Measurements from ENCODE around the gene STRIP2.
"Not testable (repeated sequence)": the region's sequence is repeated elsewhere in the genome, so short reads cannot be mapped to it uniquely, and the experiment has no call there.

The STRIP2 gene

DNA sequence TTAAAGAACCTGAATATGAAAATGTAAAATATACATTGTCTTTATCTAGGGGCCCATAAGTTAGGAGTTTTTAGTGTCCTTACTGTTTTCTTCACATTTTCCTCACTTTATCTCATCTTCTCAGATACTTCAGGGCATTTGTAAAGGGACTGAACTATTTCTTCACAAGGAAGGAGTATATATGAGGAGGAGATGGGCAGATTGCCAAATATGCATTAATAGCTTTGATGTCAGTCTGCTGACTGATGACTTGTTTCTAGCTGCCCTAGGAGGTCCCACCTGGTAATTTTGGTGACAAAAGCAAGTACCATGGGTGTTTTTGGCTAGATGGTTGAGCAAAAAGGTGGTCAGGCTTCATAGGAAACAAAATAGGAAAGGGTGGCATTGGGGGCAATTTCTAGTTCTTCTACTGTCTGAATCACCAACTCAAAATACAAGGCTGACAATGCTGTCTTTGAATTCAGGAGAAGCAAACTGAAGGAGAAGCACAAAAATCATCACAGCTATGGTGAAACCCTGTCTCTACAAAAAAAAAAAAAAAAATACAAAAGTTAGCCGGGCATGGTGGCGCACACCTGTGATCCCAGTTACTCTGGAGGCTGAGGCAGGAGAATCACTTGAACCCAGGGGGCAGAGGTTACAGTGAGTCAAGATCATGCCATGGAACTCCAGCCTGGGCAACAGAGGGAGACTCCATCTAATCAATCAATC is 10.4 kb upstream of the STRIP2 start:
- DNase-seq: peak; percentile 18

DNA sequence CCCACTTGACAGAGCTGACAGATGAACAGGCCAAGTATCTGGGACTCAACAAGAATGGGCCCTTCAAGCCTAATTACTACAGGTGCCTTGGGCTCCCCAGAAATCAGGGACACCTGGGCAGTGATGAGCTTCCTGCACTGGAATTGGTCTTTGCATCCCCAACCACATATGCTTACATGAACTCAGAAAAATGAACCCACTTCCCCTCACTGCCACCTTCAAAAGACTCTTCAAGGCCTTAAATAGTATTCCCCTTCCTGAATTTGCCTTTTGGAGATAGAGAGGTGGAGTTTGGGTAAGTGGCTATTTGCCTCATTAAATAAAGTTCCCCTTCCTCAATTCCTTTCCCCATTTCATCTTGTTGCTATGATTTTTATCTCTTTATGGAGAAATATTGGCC is 7.8 kb upstream of the STRIP2 start:
- no peak for DNase-seq

DNA sequence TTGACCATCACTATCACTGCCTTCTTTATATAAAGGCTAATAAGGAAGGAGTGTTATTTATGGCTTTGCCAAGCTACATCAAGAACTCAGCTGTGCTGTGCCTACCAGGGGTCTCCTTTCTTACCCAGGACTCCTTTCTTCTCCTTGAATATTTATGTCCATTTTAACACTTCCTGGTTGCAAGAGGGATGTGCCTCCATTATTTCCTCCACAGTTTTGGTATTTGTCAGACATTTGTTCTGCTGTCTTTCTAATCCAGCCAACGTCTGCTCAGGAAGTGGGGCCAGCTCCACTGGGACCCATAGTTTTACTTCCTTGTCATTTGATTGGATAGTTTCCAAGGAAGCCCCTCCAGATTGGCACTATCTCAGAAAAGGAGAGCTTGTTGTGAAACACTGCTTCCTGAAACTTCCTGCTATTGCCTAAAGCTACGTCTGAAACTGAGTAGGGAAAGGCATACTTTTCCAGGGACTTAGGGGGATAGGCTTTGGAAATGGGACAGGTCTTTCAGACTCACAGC is 6.6 kb upstream of the STRIP2 start:
- no peak for DNase-seq

- no peak for DNase-seq
Observed at GRCh38 chr7:129431911-129432643, 2.2 kb upstream of the STRIP2 start.

- no peak for DNase-seq
Observed at GRCh38 chr7:129434675-129435318, 565 bp downstream of the STRIP2 start.

GRCh38 chr7:129435414-129435829 is 1.2 kb downstream of the STRIP2 start:
- no peak for DNase-seq

DNA sequence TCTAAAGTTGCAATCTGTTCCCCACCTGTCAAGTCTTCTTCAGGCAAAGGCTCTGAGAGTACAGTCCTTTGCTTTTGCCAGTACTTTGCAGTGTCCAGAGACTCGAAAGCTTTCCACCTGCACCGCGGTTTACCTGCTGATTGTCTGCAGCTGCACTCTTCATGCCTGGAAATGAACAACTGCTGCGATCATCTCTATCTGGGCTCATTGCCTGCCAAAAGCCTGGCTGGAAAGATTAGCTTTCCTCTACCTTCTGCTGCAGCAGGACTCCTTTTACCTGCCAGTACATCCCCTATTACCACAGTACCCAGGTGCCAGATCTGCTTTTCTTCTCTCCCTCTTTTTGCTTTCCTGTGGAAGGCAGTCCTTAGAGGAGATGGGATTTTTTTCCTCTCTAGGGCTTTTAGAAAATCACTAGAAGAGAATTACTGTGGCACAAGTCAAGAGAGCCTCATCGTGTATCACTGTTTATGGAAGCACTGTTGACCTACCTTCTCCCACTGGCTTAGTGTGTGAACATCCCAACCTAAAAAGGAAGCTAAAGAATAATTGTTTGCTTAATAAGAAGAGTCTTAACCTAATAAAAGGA is 2.2 kb downstream of the STRIP2 start:
- DNase-seq: no peak

DNA sequence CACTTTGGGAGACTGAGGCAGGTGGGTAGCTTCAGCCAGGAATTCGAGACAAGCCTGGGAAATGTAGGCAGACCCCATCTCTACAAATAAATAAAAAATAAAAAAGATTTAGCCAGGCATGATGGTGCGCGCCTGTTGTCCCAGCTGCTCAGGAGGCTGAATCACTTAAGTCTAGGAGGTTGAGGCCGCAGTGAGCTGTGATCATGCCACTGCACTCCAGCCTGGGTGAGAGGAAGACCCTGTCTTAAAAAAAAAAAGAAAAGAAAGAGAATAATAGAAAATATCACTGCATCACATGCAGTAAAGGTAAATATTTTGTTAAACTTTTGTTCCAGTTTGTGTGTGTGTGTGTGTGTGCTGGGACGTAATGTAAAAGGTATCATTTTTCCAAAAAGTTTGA is 3.0 kb downstream of the STRIP2 start:
- no peak for DNase-seq

DNA sequence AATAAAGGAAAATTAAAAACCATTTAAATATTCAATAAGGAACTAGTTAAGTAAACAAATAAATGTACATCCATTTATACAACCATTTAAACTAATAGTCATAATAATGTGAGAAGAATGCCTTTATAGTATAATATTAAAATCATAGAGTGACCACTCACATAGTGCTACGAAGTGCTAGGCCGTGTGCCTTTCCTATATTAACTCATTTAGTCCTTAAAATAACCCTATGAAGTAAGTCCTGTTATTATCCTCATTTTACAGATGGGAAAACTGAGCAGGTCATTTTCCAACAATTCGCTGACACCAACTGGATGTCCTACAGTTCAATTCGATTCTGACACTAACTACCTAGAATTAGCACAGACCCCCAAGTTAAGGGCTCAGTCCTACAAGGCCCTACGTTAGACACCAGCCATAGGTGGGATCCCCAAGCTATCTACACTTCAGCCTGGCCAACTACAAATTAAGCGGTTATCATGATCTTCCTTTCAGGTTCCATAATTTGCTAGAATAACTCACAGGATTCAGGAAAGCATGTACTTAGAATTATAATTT is 4.1 kb downstream of the STRIP2 start:
- DNase-seq: no peak

DNA sequence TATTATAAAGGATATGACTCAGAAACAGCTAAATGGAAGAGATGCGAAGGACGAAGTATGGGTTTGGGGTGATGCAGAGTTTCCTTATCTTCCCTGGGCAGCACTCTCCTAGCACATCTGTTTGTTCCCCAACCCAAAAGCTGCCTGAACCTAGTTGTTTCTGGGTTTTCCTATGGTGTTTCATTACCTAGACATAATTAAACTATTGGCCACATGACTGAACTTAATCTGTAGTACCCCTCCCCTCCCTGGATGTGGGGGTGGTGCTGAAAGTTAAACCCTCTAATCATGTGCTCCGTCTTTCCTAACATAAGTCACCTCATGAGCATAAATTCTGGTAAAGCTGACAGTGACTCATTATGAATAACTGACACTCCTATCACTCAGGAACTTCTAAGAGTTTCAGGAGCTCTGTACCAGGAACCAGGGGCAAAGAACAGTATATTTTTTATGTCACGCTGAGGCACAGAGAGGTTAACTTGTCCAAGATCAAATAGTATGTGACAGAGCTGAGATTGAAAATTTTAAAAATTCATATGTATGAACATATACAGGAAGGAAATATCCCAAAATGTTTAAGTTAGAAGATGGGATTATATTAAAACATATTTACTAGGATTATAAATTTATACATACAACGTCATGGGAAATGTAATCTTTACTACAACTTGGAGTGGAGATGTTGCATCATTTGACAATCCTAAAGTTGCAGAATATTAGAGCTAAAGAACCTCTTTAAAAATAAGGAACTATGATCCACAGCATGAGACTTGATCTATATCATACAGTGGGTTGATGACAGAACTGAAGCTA is 4.8 kb downstream of the STRIP2 start:
- peak; percentile 84 for DNase-seq

GRCh38 chr7:129439963-129440625 is 5.9 kb downstream of the STRIP2 start:
- DNase-seq: no peak

- no peak for DNase-seq
Observed at GRCh38 chr7:129443612-129444011, 9.4 kb downstream of the STRIP2 start.

DNA sequence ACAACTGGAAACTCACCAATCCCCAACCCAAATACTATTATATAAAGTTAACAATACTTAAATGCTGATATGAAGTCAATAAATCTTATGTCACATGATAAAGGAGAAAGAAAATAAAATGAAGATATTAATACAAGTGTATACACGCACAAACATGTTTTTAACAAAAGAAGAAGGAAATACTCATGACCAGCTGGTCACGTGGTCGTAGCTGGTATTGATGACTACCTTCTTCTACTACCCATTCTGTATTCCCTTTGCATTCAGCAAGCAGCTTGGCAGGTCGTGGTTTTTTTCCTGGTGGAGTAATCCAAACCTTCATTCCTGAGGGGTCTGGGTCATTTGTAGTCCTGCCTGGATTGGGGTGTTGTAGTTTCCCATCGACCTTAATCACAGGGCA is 10.5 kb downstream of the STRIP2 start:
- not testable (repeated sequence) for DNase-seq

DNA sequence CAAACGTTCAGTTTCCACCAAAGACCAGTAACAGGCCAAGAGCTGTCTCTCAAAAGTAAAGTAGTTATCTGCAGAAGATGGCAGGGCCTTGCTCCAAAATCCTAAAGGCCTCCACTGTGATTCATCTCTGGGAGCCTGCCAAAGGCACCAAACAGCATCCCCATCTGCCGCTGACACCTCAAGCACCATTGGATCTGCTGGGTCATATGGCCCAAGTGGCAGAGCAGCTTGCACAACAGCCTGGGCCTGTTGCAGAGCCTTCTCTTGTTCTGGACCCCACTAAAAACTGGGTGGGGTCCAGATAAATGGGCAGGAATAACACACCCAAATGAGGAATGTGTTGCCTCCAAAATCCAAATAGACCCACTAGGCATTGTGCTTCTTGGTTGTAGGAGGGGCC is 12.7 kb downstream of the STRIP2 start:
- DNase-seq: peak; percentile 13

- DNase-seq: not testable (repeated sequence)
Observed at GRCh38 chr7:129447445-129447844, 13.2 kb downstream of the STRIP2 start.

DNA sequence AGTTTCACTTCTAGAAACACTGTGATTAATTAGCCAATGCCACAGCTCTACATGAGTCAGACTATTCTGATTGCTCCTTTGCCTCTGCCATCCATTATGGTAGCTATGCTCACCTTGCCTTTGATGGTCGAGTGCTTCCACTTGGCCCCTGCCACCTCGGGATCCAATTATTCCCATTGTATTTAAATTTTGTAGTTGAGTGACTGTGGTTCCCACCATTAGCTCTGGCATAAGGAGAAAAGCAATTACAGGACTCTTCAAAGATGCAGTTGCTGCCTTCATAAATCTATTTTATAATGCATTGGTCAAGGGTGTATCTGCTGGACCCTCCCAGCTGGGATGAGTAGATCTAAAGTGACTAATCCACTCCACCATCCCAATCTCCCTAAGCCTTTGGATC is 14.4 kb downstream of the STRIP2 start:
- DNase-seq: not testable (repeated sequence)

- no peak for DNase-seq
Observed at GRCh38 chr7:129450295-129450694, 16.1 kb downstream of the STRIP2 start.

- no peak for DNase-seq
Observed at GRCh38 chr7:129452589-129453231, 18.5 kb downstream of the STRIP2 start.

DNA sequence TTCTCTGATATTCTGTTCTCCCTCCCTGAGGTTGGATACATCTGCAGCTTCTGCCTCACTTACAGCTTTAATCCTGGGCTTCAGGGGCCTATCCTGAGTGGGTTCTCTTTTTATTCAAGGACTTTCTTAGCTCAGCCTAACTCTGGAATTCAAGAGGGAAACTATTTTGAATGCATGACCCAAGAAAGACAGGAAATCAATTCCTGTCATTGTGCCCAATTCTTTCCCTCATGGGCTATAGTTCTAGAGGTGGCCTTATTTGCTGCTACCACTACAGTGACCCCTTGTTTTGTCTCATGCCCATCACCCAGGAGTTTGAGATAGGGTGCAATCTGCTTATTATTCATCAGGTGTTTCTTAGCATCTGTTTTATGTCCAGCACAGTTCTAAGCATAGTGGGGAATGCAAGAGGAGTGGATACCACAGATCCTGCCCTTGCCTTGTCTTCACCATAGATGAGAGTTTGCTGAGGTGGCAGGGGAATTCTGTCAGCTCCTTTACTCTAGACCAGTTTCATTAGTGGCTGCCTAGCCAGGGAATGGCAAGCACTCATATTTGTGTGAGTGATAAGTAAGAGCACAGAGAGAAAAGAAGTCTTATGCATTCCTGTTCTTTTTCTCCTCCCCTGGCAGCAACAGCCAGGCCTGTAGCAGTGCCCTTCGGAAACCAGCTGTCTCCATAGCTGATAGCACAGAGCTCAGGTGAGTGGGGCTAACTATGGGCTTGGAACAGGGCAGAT is 19.4 kb downstream of the STRIP2 start:
- no peak for DNase-seq

GRCh38 chr7:129454249-129454551 is 20.0 kb downstream of the STRIP2 start:
- DNase-seq: no peak

DNA sequence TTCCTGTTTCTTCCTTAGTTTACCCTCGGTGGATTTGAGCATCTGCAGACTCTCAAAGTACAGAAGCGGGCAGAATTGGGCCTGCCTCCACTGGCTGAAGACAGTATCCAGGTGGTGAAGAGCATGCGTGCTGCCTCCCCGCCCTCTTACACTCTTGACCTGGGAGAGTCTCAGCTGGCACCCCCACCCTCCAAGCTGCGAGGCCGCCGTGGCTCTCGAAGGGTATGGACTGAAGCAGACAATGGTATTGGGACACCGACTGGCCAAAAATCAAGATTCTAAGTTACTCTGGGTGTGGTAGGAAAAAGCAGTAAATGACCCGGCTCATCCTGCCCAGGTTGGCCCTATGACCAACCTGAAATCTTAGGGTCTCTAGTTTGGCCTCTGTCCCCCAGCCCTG is 22.2 kb downstream of the STRIP2 start:
- no peak for DNase-seq

Data from NCI-H226 (cell line).